SU-DHL-6 (cell line): ENCODE data around the gene HOXD10.

Experiments used
- CTCF ChIP-seq: fragments of 200-600 bp; sonication (generic); IDR thresholded peaks from one replicate; pipeline ENCODE4 v1.5.1; 2017; ENCODE audit warnings: antibody characterized with exemption, mild to moderate bottlenecking, low read length, moderate library complexity; ENCODE audit not compliant: insufficient read depth, poor library complexity, severe bottlenecking
- EZH2phosphoT487 ChIP-seq: fragments of 200-600 bp; sonication (generic), shearing (Covaris generic); conservative IDR thresholded peaks from 2 replicates; pipeline ENCODE4 v1.6.1; 2018; ENCODE audit warnings: mild to moderate bottlenecking, antibody characterized with exemption, low read length, moderate library complexity, mixed read lengths

GRCh38 chr2:176147210-176147799 lies 30.7 kb downstream of the HOXD10 start:
- TF ChIP-seq CTCF (no peak), EZH2phosphoT487 (no peak)
